HG03520 (cell line): Measurements from ENCODE around the gene ADGB.

Source experiments
- ATAC-seq: cut with Tn5 transposase; IDR thresholded peaks from one replicate; pipeline ENCODE4 v1.9.1; 2021; ENCODE audit warnings: mild to moderate bottlenecking, moderate library complexity; ENCODE audit not compliant: unreplicated experiment

Gene ADGB

DNA sequence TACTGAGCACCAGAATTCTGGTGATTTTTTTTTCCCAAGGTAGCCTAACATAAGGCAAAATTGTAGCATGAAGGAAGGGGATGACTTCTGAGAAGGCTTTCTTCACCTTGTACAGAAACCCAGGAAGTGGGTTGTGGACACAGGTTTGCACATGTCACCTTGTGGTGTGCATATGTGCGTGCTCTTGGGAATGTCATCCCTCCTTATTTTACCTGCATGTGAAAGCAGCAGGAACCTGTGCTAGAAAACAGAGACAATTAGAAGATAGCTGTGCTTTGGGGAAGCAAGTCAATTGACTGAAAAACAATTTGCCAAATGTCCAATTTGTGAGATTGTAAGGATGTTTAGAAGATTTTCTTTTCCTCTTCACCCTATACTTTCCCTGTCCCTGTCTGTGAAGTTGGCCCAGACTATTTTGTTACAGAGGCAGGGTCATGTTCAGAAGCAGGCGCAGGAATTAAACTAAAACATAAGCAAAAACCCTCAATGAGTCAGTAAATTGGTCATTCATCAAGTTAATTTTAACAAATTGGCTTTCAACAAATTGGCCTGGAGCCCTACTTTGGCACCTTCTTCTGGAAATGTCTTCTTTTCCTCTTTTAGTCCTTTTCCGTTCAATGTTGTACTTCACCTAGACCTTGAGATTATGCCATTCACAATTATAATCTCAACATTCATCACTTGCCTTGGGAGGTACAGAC lies 261.2 kb downstream of the ADGB start:
- no peak for ATAC-seq

DNA sequence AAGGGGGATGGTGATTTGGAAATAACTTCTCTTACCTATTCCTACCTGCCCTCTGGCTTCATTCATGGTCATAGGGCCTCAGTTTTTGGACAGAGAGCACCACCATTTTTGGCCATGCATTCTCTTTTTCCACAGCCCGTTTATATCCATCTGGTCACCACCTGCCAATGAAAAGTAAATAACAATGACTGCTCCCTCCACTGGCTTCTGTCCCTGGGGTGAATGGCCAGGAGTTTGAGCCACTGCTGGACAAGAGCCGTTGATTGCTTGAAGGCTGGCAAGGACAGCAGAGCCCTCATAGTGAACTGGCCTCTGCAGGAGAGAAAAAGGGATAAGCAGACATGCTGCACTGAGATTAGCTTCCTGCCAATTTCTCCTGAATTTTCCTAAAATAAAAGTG lies 261.8 kb downstream of the ADGB start:
- no peak for ATAC-seq

DNA sequence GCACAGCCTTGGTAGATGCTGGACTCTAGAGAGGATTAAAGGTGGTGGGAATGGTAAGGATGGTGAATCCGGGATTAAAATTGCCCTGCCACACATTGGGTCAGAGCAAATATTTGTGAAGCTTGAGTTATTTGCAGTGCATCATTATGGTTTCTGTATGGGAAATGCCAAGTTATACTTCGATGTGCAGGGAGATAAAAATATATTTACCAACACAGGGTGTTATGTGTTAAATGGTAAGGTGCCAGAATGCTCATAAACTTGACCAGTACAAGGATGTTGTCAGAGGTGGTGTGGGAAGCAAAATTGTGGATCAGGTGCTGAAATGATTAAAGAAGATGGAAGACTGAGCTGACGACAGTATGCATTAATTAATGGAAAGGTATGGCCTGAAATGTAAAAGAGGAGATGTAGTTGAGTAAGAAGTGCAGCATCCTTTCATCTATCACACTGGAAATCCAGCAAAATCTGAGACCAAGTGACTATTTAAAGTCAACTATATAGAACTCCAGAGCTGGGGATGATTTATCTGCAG lies 262.3 kb downstream of the ADGB start:
- ATAC-seq: no peak

DNA sequence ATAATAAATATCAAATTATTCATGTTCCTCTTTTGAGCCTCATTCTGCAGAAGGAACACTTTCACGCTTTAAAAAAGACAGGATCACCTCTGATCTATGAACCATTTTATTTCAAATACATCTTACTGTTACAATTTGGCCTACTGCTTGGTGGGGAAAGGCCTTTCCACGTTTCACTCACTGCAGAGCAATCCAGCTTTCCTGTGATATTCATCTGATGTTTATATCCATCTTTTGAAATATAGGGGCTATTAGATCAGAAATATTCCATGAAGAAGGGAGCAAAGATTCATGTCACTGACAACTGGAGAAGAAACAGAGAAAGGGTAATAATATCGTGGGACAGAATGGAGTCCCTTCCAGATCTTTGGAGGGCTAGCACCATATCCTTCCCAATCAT lies 262.9 kb downstream of the ADGB start:
- no peak for ATAC-seq

DNA sequence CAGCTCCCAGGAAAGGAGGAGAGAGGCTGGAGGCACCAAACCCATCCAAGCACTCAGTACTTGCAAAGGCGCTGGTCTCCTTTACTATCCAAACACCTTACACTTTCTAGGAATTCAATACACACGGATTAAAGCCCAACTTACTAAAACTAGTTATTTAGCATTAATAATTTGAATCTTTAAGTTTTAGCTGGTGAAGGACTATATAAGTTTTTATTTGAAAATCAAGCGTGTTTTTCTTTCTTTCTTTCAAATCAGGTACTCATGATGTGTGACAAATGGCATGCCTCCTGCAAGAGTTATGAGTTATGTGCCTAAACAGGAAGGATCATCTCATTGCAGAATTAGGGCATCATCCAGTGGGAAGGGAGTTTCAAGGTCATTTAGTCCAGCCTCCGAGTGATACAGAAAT lies 263.7 kb downstream of the ADGB start:
- no peak for ATAC-seq

DNA sequence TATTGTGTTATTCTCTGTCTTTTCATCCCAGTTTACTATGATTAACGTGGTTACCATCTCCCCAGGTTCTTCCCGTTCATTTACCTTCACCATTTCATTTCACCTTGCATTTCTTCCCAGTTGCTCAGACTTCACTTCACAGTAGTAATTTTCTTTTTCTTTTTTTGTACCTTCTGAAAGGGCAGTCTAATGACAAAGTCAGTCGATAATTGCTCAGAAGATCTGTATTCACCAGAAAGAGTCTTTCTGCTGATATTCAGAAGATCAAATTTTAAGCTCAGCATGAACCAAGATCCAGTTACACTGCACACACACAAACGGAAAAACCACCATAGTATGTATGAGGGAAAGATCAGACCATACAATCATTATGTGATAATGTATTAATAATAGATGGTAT lies 265.5 kb downstream of the ADGB start:
- ATAC-seq: no peak

DNA sequence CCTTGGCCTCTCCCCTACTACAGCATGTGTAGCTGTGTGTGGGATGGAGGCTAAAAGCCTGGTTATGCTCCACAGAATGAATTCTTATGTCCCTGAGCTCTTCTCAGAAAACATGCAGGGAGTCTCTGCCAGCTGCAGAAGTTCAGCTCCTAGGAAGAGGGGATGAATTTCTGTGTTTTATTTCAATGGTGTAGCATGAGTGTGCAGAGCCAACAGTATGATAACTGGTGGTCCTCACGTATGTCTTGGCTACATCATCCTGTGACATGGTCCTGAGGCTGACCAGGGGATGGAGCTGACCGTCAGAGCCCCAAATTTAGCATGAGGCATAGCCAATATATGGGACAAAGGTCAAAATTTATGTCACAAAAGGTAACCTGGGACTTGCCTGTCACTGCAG lies 266.1 kb downstream of the ADGB start:
- no peak for ATAC-seq
